MV-4-11 (cell line): ENCODE measurements around the gene SLC12A8.

ENCODE experiments used
- DNase-seq: peaks from one replicate; lab custom pipeline; 2025; lab: John Stamatoyannopoulos, UW

SLC12A8 gene

DNA sequence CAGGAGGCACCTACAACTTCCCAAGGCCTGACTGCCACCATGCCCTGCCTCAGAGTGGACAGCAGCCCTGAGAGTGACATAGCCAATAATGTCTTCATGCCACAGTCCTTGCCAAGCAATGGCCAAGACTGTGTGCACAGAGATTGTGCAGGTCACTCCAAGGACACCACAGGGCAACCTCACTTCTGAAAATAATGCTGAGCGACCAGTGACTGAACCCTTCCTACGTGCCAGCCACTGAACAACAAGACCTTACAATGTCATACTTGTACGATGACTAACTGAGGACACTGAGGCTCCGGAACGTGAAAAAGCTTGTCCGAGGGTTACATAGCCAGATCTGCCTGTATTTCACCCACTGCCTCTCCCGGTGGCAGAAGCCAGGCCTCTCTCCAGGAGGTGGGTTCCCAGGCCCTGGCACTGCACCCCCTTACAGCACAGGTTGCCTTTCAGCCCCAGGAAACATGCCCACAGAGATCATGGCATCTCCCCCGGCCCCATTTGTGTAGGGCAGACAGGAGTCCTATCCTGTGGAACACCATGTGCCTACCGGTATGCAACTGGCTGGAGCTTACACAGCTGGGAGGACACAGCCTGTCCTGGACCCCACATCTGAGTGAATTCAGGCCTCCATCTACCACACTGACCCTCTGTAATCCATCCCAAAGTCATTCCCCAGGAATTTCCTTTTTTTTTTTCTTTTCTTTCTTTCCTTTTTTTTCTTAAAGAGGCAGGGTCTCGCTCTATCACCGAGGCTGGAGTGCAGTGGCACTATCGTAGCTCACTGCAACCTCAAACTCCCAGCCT is 72.3 kb downstream of the SLC12A8 start:
- no peak for DNase-seq

GRCh38 chr3:125139386-125139785 is 73.2 kb downstream of the SLC12A8 start:
- no peak for DNase-seq

DNA sequence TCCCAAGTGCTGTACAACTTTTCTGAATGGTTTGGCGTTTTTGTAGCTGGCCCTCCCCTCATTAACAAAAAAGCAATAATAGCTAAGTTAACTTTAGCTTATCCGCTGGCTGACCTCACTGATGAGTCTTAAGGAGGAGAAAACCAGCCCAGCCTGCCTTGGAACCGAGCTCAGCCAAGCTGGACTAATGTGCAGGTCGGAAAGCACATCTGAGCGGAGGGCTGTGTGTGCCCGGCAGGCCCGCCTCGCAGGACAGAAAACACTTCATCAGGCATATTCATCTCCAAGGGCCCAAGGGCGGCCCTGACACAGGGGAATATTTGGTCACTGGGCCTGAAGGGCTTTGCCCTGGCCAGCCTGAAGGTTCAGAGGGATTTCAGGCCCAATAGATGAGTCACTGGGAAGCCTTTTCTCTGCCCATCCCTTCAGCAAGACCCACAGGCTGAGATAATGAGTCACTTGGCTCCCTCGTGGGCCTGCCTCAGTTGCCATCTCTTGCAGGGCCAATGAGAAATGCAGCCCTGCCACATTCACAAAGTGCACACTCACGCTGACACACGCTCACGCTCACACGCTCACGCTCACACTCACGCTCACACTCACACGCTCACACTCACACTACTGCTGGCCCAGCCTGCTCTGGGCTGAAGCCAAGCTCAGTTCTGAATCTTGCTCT is 75.1 kb downstream of the SLC12A8 start:
- no peak for DNase-seq

DNA sequence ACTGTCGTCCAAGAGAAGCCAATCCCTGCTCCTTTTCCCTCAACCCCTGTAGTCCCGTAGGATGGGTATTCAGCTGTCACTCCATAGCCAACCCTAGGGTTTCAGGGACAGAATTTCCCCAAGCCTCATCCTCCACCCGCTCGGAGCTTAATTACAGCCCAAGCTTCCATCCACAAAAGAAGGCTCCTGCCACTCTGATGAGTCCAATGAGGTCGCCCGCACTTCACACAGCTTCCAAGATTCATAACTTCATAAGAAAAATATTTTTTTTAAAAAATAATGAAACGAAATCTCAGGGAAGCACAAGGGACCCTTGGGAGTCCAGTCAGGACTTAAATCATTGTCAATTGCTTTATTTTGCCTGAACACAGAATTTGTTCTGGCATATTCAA is 75.6 kb downstream of the SLC12A8 start:
- no peak for DNase-seq

DNA sequence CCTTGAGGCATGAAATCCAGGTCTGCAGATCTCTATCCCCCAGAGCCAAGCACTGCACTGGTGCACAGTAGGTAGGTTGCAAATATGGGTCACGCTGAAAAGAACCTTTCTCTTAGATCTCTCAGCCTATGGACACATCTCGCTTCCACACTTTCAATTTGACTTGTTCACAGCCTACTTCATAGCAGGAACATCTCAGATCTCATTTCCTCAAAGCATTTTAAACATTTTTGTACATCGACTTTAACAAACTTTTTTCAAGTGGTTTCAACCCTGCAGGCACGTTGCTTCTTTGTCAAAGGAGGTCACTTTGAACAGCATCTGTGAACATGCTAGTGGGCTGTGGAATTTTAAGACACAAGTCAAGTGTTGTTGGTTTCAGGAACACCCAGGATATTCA is 76.0 kb downstream of the SLC12A8 start:
- peak; percentile 60 for DNase-seq

GRCh38 chr3:125134952-125135351 is 77.6 kb downstream of the SLC12A8 start:
- DNase-seq: no peak

DNA sequence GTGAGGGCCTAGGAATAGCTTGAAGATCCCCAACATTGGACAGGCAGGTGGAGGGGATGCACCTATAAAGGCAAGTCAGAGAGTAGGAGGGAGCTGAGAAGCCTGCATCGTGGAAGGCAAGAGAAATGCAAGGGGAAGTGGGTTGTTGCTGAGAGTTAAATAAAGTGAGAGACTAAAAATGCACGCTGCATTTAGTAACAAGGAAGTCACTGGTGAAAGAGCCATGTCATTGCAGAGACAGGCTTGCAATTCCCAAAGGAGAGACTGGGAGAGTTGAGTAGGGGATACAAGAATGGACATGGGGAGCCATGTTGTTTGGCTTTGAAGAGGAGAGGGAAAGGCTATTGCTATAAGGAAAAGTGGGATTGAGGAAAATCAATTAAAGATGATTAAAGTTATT is 79.7 kb downstream of the SLC12A8 start:
- DNase-seq: peak; percentile 74

- DNase-seq: peak; percentile 99
Measured at GRCh38 chr3:125129512-125129997, 83.0 kb downstream of the SLC12A8 start.

- DNase-seq: peak; percentile 94
Measured at GRCh38 chr3:125128861-125129501, 83.6 kb downstream of the SLC12A8 start.

DNA sequence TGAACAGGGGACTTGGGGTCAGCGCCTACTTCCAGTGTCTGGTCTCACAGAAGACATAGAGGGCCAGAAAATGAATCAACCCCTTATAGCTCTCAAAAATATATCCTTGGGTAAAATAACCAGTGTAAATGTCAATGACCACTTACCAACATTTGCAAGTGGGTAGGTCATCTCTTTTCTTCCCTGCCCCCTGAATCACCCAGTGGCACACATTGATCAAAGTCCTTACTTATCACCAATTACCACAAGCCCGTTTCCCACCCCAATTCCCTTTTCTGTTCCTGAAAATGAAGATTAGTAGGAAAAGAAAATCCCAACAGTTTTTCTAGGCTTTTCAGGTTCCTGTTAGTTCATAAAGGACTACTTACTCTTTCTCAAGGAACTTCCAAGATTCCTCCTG is 86.2 kb downstream of the SLC12A8 start:
- no peak for DNase-seq

- peak; percentile 99 for DNase-seq
Measured at GRCh38 chr3:125125821-125126245, 86.7 kb downstream of the SLC12A8 start.

DNA sequence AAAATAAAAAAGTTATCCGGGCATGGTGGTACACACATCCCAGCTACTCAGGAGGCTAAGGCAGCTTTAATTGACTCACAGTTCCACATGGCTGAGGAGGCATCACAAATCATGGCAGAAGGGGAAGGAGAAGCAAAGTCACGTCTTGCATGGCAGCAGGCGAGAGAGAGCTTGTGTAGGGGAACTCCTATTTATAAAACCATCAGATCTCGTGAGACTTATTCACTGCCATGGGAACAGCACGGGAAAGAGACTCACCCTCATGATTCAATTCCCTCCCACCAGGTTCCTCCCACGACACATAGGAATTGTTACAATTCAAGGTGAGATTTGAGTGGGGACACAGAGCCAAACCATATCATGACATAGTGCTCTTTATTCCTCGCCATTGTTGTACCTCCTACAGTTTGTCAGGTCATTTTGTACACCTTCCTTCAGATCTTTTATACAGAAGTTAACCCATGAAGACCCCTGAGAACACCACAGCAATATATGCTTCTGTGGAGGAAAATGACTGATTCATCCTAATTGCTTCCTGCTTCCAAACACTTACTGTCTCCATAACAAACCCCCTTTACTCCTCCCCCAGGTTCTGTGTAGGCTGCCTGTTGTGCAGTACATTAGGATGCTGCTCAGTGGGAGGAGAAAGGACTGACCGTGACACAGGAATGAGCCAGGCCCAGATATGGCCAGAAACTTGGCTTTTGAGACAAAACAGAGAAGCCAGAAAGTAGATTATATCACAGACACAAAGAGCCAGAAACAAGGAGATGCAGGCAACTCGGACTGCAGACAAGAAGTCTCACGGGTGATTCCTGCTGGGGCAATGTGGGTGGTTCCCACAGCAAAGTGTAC is 88.9 kb downstream of the SLC12A8 start:
- DNase-seq: peak; percentile 34

DNA sequence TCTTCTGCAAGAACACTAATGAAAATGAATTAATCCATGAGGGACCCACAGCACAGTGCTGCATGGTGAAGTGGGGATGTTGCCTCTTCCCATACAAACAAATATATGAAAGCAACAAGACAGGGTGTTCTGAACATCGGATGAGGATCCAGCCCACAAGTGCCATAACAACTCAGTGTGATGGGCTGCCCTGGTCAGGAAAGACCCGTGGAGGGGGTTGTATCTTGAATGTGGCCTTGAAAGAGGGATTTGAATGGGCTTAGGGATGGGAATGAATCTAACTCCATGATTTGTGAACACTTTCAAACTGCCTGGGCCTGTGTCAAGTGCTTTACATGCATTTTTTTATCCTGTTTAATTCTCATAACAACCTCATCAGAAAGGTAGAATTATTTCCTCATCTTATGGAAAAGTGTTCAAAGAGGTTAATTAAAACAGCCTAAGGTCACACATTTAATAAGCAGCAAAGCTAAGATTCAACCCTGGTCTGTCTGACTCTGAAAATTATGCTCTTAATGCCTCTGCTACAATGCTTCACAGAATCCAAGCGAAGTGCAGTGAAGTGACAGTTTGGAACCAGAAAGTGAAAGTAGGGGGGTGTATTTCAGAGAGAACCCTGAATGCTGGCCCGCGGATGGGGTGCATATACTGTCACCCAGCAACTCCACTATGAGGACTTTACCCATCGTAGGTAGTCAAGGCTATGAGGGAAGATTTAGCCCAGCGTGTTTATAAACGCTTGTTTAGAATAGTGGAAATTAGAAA is 91.1 kb downstream of the SLC12A8 start:
- peak; percentile 22 for DNase-seq

DNA sequence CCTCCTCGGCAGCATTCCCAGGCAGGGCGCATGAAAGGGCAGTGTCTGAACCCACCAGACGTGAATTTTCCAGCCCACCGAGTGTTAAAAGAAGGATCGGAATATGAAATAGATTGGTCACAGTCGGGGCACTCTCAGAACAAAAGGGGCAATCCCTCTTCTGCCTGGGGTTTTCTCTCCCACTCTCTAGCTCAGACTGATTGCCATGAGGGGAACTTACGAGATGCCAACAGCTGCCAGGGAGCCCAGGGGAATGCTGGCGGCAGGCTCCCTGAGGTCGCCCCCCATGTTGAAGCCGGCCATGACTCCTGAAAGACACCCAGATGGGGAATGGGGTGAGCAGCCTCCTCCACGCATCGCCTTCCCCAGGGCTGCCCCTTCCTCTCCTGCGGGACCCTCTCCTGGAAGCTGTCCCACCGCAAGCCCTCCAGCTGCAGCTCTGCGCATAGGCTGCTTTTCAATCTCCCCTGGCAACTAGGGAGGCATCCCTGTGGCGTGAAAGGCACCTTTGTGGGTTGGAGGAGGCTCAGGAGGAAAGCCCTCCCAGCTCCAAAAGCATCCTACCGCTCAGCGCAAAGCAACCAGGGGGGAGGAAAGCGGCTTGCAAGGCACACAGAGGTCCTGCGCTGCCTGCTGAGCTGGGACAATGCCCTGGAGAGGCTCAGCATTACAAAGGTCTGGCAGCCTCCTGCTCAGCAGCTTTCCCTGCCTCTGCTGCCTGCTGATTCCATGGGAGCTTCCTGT is 92.0 kb downstream of the SLC12A8 start:
- DNase-seq: peak; percentile 17

GRCh38 chr3:125119752-125120378 is 92.7 kb downstream of the SLC12A8 start:
- peak; percentile 78 for DNase-seq

GRCh38 chr3:125118600-125118999 is 93.9 kb downstream of the SLC12A8 start:
- no peak for DNase-seq

GRCh38 chr3:125117631-125118191 is 94.8 kb downstream of the SLC12A8 start:
- no peak for DNase-seq

DNA sequence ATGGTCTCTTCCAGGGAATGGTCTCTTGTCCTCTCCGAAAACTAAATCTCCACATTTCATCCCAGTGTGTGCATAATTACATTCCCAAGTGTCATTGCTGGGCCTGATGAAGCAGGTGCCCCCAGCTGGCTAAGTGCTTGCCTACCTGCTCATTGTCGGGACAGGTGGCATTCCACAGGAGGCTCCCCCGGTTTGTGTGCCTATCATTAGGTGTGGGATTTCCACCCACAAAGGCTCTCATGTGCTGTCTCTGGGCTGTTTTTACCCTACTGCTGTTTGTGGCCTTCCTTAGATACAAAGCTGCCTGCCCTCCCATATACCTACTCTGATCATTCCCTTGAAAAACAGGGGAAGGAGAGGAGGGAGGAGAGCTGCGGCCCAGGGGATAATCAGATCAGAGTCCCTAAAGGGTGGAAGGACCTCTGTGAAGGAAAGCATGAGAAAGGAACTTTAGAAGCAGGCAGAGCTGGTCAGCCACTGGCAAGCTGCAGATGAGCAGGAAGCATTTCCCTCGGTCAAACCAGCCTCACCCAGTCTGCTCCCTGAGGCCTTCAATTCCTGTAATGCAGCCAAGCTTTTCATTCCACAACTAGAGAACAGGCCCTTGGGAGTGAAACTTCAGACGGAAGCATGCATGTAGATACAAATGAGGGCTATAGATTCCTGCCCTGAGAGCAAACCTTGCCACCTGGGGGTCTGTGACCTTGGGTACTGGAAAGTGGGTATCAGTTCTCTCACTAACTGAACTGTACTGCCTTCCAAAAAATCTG is 96.1 kb downstream of the SLC12A8 start:
- no peak for DNase-seq

DNA sequence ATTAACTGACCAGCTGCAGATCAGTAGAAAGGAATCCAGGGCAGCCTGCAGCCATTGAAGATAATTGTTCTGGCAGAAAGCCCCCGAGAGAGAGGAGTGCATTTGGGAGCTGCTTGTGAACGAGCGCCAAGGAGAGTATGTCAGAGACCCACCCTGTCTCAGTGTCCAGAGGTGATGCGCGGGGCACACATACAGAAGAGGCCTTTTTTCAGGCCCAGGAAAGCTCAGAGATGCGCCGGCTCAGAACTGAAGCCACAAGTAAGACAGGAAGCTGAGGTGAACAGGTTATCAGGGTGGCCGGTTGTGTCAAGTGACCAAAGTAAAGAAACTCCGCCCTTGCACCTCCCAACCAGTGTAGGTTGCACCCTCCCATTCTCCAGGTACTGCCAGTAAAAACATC is 96.9 kb downstream of the SLC12A8 start:
- no peak for DNase-seq
